Prostate gland (tissue), 2 donors: ENCODE results near the gene SLC16A5.

Source experiments
- CTCF ChIP-seq, 4 experiments: fragments of 200-600 bp in 2 of 4; fragments of 450-650 bp in 2 of 4; sonication (generic) in 2 of 4; IDR thresholded peaks; 1 replicate in 3 of 4; 2 replicates in 1 of 4; pipeline ENCODE4 v1.5.1; 2016 to 2019; ENCODE audit warnings: antibody characterized with exemption in 4 of 4, mild to moderate bottlenecking in 2 of 4, moderate library complexity in 2 of 4
- POLR2A ChIP-seq: fragments of 450-650 bp; IDR thresholded peaks from one replicate; pipeline ENCODE4 v1.6.1; 2016; ENCODE audit warnings: antibody characterized with exemption, mild to moderate bottlenecking

- TF ChIP-seq CTCF (IDR thresholded peaks at IDR 0.05) (no peak), POLR2A (no peak)
Measured at GRCh38 chr17:75147878-75148546, 60.3 kb downstream of the SLC16A5 start.
